NCI-H1105 treated with DMSO at 0.1 percent for 48 hours (cell line): ENCODE results near the gene AP3B1.
A peak's percentile ranks its signal among the peaks of the same experiment; 100 is the strongest.
"Not testable (repeated sequence)": the region's sequence is repeated elsewhere in the genome, so short reads cannot be mapped to it uniquely, and the experiment has no call there.

Experiments
- DNase-seq: peaks from one replicate; lab custom pipeline; 2025; lab: John Stamatoyannopoulos, UW

The AP3B1 gene

DNA sequence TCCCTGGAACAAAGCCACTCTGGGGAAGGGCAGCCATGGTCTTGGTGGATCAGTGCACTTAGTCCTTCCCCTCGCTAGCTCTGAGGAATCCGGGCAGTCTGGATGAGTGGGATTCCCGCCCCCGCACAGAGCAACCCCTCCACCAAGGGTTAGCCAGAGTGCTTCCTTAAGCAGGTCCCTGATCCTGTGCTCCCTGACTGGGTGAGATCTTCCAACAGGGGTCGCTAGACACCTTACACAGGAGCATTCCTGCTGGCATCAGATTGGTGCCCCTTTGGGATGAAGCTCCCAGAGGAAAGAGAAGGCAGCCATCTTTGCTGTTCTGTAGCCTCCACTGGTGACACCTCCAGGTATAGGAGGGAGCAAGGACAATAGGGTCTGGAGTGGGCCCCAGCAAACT lies 228.8 kb downstream of the AP3B1 start:
- DNase-seq, result no peak

DNA sequence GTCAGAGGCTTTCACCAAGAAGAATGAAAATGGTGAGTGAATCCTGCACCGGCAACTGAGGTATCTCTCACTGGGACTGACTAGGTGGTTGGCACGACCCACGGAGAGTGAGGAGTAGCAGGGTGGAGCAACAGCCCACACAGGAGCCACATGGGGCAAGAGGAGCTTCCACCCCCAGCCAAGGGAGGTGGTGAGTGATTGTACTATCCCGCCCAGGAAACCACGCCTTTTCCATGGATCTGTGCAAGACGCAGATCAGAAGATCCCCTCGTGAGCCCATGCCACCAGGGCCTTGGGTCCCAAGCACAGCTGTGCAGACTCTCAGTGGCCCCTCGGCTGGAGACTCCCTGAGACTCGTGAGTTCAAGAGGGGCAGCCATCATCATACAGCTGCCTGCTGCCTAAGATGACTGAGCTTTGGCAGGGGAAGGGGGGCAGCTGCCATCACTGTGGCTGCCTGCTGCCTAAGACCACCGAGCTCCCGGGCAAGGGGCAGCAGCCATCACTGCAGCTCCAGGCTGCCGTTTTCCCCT lies 229.5 kb downstream of the AP3B1 start:
- DNase-seq, result no peak

DNA sequence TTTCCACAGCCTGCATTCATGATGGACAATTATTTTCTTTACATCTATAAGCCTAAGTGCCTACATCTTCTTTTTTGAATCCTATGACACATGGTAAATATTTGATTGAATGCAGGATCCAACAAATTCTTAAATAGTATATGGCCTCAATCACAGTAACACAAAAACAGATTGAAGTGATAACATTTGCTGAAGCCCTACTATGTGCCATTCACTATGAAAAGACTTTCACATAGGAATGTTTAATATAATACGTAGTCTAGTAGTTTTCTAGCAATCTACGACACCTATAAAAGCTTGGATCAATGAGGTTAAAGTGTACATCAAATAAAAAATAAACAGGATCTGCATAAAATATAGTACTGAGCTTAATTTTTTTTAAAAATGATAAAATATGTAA lies 231.0 kb downstream of the AP3B1 start:
- DNase-seq, result no peak

DNA sequence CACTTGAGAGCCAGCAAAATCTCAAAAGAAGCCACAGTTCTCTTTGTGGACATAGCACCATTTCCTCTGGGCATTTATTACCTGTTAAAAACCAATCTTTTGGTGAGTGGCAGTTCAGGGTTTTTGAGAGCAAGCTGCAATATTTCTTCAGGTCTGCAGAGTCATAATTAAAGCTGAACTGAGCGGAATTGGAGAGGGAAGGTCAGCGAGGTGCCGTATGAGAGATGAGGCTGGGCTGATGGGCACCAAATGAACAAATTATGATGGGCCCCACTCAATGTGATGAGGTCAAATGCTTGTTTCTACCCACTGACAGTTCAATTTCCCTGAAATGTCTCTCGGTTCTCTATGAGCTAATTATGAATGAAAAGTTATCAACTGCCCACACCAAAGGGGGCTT lies 231.9 kb downstream of the AP3B1 start:
- DNase-seq, result no peak

DNA sequence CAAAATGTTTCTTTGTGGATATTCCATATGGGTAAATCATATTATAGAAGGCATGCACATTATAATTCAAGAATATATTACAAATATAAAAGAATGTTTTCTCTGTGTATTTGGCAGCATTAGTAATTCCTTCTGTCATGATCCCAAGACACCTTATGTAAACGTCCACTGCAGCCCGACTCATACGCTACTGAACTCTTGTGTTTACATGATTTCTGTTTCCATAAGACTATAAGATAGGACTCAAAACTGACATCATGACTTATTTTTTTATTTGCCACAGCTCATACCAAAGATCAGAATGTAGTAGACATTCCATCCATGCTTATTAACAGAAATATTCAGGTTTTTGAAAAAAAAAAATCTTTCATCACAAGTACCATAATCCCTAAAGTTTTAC lies 234.1 kb downstream of the AP3B1 start:
- no peak for DNase-seq

DNA sequence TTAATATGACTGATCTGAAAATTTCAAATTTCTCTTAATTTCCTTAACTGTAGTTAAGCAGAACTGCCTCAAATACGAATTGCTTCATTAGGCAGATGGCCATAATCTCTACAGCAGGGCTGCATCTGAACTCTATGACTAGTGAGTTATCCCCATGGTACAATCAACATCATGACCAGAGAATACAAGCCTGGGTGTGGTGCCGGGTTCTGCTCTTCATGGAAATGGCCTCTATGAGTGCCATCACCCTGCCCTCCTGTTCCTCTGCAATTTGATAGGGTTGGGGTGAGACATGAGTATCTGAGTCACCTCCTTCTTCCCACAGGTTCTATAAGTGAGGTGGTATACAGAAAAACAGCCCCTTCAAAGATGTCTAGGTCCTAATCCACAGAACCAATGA lies 235.9 kb downstream of the AP3B1 start:
- no peak for DNase-seq

DNA sequence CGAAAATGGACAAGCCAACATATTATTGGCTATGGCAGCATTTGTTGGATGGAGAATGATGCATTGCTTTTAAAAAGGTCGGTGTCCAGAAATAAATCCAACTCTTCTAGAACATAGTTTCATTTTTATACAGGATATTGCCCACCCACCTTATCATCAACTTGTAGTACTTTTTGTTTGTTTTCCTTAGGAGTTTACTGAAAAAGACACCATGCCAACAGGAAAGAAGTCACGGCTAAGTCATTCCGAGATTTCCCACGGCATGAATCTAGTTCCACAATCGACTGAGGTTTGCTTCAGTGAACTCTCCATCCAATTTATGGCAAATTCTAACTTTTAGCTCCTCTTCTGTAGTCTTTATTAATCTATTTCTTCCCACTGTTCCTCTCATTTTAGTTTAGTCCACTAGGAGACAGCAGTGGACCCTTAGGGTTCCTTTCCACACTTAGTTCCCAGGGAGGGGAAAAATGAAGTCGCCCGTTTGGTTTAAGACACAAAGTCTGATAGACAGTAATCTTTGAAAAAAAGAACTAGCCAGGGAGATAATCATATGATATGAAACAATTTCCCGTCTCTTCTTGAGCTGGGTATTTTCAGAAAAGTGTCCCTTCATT lies 237.5 kb downstream of the AP3B1 start:
- no peak for DNase-seq

DNA sequence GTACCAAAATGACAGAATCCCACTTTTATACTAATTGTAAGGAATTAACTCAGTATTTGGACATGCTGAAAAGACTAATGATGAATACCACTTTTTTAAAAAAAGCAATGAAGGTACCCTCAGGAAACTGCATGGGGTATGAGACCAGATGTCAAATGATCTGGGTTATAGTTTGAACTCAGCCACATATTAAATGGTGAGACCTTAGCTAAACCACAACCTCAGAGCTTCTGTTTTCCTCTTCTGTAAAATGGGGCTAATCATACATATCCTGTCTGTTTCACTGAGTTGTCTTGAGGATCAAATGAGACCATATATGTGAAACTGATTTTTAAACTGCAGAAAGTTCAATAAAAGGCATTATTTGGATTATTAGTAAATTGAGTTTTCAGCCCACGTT lies 238.4 kb downstream of the AP3B1 start:
- DNase-seq, result no peak

DNA sequence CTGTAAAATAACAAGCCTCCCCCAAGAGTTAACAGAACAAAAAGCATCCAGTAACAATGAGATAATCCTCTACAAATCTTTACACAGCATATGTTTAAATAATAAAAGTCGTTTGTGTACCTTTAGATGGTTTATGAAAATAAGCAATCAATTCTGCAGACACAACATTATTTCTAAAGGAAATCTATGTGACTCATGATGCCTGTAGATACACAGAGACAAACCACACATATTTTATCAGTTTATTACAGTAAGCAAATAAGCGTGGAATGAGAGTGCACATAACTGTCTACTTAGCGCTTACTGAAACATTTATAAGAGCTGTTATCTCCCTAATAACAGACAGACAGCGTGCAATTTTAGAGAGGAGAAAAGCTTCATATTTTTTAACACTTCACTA lies 243.6 kb downstream of the AP3B1 start:
- DNase-seq, result no peak

DNA sequence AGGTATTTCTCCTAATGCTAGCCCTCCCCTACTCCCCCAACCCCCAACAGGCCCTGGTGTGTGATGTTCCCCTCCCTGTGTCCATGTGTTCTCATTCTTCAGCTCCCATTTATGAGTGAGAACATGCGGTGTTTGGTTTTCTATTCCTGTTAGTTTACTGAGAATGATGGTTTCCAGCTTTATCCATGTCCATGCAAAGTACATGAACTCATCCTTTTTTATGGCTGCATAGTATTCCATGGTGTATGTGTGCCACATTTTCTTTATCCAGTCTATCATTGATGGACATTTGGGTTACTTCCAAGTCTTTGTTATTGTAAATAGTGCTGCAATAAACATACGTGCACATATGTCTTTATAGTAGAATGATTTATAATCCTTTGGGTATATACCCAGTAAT lies 247.7 kb downstream of the AP3B1 start:
- DNase-seq, result not testable (repeated sequence)

DNA sequence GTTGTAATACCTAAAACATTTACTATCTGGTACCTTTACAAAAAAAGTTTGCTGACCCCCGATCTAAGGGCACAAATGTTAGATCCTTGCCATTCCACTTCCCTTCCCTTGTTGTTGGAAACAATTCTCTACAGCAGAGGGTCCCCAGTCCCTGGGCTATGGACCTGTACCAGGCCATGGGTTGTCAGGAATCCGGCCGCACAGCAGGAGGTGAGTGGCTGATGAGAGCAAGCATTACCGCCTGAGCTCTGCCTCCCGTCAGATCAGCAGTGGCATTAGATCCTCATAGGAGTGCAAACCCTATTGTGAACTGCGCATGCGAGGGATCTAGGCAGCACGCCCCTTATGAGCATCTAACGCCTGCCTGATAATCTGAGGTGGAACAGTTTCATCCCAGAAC lies 248.5 kb downstream of the AP3B1 start:
- no peak for DNase-seq

DNA sequence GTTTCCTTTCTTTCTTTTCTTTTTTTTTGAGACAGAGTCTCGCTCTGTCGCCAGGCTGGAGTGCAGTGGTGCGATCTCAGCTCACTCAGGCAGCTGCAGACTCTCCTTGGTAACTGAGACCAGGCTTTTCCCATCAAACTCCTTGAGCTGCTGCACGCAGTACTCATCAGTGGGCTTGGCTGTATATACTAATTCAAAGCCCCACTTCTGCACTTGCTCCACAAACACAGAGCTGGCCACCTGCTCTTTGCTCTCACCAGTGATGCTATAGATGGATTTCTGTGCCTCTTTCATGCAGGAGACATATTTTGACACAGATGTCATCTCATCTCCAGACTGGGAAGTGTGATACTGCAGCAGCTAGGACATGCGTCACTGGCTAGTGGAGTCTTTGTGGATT lies 252.7 kb downstream of the AP3B1 start:
- no peak for DNase-seq

DNA sequence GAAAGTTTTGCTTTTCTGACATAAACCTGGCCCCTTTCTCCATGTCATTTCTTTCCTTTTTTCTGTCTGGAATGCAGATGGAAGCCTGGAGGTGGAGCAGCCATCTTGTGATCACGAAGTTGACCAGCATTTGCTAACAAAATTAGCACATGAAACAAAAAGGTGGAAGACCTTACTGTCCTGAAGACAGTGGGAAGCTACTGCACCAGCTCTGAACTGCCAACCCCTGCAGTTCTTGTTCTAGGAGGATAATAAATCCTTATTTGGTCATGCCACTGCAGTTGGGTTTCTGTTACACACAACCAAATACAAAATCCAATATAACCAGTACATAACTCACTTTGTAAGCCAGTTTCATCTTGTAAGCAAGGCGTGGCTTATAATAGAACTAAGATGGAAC lies 269.0 kb downstream of the AP3B1 start:
- DNase-seq, result no peak

DNA sequence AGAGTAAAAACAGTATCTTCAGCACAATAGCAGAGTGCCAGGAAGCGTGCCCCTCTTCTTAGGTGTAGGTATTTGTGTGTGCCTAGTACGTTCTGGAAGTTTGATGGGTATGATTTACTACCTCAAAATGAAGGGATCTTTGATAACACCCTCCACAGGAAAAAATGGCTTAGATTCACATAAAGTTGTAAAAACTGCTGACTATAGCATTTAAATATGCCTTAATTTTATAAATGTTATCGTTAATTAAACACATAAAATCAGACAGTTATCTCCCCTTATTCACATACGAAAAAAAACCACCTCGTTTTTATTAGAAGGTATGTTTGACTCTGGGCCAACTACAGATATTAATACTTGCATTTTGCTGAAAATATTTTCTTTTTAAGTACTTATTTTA lies 274.8 kb downstream of the AP3B1 start:
- no peak for DNase-seq

DNA sequence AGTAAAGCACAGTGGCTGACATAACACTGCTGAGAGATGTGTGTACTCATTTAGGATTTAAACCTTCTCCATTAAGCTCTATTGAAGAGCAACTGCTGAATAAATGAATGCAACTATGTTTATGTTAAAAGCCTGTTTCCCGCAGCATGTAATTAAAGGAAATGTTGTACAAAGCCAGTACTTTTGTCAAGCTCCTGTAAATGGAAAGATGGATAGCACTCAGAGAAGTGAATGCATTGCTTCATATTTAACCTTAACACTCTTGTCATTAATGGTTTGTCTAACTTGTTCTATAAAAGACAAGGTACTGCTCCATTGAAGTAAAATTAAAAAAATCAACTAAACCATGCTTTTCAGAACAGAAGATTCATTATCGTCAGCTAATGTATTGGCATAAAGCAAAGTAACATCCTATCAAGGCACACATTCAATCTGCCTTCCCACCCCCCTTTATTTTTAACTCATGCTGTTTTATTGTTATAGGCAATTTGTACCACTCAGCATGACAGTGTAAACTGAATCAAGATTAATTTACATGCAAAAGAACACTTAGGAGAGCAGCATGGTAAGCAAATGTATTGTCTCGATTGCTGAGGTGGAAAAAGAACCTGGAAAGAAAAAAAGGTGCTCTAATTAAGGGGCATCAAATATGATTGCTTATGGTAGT lies 277.5 kb downstream of the AP3B1 start:
- DNase-seq, result peak; percentile 98

DNA sequence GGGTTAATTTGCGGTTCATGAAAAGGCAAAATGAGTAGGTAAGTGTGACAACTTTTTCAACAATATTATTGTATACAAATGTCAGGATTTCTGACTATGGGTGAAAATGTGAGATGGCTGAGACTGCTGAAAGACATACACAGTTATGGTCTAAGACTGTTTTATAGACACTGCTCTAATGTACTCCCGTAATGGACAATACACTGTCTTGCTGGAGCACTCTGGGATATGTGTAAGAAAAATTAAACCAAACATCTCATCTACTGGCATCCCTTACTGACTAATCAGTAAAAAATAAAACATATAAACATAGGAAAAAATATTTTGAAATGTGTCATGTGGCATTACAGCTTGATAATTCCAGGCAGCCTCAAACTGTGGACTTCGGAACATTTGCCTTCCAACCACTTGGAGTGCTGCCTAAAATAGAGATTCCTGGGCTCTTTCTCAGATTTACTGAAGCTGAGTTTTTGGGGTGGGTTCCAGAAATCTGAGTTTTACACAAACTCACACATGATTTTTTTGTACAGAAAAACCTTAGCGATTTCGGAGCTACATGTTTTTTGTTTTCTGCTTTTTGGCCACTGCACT lies 284.5 kb downstream of the AP3B1 start:
- DNase-seq, result no peak

DNA sequence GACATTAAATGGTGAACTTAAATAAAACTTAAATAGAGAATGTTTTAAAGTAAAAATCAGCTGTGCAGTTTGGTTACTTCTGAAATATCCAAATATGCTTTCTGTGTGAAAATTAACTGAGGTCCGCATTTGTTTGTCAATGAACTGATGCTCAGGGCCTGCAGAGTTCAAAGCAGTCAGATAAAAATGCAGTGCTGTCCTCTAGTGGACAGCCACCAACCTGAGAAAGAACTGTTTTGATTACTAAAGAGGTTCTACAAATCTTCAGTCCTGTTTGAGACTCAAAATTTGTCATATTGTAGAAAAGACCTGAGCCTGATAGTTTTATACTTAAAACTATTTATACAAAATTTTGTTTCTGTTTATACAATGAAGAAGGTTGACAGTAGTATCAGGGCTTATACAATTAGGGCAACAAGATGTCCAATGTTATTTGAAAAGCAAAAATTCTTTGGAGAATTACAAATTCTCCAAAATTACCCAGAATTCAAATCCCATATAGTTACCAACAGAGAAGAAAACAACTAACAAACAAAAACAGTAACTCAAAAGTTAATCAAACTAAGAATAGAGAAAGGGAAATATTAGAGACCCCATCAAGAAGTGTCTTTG lies 286.0 kb downstream of the AP3B1 start:
- peak; percentile 43 for DNase-seq

DNA sequence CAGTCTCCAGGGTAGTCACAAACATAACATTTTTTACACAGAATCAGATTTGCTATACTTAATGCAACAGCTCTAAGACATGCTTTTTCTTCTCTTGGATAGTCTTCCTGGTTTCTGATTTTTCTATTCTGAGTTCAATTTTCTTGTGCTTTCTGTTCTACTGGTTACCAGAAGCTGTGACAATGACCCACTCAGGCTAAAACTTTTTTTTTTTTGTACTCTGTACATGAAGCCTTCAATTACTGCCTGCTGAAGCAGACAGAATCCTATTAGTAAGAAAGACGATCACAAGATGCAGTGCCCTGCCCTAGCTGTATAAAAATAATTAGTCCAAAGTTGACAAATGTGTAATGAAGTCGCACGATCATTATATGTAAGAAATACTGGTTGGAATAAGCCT lies 287.3 kb downstream of the AP3B1 start:
- no peak for DNase-seq

DNA sequence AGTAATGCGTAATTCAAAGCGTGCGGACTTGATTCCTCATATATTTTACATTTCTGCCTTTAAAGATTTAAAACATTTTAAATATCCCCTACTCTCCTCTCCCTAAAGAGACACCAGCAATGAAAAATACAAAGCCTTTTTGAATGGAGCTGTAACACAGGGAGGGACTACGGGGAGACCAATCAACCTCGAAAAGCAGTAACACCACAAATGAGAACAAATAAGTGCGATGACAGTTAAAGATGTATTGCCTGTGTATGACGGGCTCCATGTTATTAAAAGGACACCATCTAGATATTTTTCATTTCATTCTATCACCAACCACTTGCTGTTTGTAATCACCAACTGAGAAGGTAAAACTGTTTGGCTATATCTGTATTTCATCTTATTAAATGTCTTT lies 288.0 kb downstream of the AP3B1 start:
- no peak for DNase-seq

DNA sequence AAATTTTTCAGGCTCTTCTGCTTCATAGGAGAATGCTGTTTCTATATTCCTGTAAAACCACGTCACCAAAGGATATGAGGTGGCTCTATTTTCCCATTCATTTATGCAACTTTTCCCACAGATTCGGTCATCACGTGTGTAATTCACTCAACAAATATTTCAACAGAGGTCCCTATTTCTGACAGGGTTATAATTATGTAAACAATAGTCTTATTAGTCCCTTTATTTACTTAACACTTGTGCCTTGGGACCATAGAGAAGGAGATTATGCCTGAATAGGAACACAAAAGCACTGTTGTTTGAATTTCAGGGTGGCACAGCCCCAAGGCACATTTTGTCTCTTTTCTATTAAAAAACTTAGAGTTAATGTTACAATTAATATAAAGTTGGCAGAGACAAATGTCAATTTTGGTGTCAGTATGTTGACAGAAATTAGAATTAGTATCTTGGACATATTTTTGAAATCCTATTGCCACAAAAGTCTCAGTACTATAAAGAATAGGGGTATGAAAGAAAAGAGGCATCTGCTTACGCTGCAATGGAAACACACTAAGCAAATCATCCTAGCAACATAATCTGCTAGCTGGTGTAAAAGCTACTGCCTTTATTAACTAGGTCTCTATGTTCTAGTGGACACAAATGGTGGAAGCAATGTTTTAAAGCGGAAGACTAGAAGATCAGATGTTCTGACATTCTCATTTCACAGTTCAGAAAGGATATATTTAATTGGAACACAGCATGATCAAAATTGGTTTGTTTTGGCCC lies 289.3 kb downstream of the AP3B1 start:
- peak; percentile 88 for DNase-seq

DNA sequence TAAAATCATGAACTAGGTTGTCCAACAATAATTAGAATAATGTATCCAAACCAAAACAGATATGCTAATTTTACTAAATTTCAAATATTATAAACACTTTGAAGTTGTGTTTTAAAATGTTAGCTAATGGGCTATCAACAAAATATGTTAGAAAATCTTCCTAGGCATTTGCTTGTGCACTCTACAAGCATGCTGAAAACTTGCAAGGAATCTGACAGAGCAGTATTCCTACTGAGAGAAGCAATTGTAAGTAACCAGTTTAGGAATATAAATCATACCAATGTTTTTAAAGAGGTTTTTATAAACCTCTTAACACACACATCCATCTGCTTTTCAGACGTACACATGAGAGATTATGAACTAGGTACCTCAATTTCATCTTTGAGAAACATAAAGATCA lies 289.9 kb downstream of the AP3B1 start:
- no peak for DNase-seq

DNA sequence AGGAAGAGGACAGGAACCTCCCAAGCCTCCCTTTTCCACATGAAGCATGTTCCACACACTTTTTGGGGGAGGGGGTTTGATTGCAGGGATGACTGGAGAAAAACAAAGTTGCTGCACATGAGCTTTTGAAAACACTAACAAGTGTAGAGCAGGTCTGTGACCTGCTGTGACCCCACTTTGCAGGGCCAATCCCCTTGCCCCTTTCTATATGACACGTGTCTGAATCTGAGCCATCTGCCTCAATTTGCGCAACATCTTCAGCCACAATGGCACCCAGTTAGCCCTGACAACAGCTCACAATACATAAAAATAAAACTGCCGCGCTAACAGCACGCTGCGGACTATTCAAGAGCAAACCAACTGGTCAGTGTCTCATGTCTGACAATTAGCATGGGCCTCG lies 290.6 kb downstream of the AP3B1 start:
- DNase-seq, result no peak
